Measurements from ENCODE around the gene EHBP1.

GRCh38 chr2:62992561-62992960 lies 287.0 kb downstream of the EHBP1 start:
- TF ChIP-seq RAD21 (IDR thresholded peaks at IDR 0.05; ENCODE audit: low read length) (no peak), CTCF (IDR thresholded peaks at IDR 0.05) (no peak), REST (IDR thresholded peaks at IDR 0.05; ENCODE audit: low read depth, low read length) (no peak), POLR2AphosphoS5 (IDR thresholded peaks at IDR 0.05; ENCODE audit: low read depth, low read length) (no peak), FOXJ3 (CRISPR knock-in tag; IDR thresholded peaks at IDR 0.05) (no peak), EP300 (IDR thresholded peaks at IDR 0.05; ENCODE audit: borderline replicate concordance in 1 of 2, low read depth in 1 of 2, low read length in 1 of 2) (no peak), RFX5 (IDR thresholded peaks at IDR 0.05; ENCODE audit: low read length) (no peak), TAF1 (IDR thresholded peaks at IDR 0.05; ENCODE audit: borderline replicate concordance, low read depth, low read length) (no peak), EZH2phosphoT487 (IDR thresholded peaks at IDR 0.05; ENCODE audit: borderline replicate concordance, low read depth) (no peak), JUND (IDR thresholded peaks at IDR 0.05) (no peak), SIN3A (IDR thresholded peaks at IDR 0.05; ENCODE audit: borderline replicate concordance, low read depth, low read length) (no peak), TCF12 (IDR thresholded peaks at IDR 0.05) (no peak), MAX (IDR thresholded peaks at IDR 0.05; ENCODE audit: low read depth) (no peak)
